NCI-H526 treated with DMSO at 0.1 percent for 48 hours (cell line): Measurements from ENCODE around the gene SENP7.
"Not testable (repeated sequence)": the region's sequence is repeated elsewhere in the genome, so short reads cannot be mapped to it uniquely, and the experiment has no call there.

Experiments used
- DNase-seq: peaks from one replicate; lab custom pipeline; 2025; lab: John Stamatoyannopoulos, UW

SENP7 gene

GRCh38 chr3:101329016-101329673 is 183.9 kb downstream of the SENP7 start:
- DNase-seq = no peak

DNA sequence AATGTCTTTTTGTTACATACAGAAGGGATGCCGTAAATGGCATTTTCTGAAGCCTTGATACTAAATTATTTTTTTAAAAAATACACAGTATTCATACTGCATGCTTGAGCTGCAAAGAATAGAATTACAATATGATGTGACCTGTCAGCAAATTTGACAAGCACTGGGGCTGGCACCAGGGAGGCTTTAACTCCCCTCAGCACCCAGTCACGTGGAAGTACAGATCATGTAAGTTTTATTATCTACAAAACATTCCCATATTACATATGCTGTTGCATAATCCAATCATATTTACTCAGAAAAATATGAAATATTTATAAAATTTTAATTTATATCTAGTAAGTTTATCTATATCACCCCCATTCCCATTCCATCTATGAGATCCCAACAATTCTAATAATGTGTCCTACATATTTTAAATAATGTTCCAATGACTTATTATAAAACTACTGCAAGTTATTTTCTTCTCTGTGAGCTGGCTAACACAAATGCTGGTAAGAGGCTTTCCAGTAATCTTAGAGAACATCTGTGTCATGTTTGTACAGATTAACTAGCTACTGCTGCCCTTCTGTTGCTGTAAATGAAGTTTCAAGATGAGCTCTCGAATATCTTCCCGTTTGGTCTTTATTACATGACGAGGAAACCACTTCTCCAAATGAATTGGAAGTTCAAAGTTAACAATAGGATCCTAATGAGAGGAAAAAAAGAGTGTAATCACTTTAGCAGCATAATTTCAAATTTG is 187.4 kb downstream of the SENP7 start:
- DNase-seq = no peak

- no peak for DNase-seq
These were observed 192.5 kb downstream of the SENP7 start, which contains the start of gene IMPG2 for GRCh38 chr3:101320475-101320874. IMPG2 (minus strand) TSS chr3:101320575; CDS start chr3:101320372, 203 bp downstream.

GRCh38 chr3:101319531-101319930 is 193.5 kb downstream of the SENP7 start:
- no peak for DNase-seq

GRCh38 chr3:101312545-101312944 is 200.5 kb downstream of the SENP7 start:
- DNase-seq = no peak

DNA sequence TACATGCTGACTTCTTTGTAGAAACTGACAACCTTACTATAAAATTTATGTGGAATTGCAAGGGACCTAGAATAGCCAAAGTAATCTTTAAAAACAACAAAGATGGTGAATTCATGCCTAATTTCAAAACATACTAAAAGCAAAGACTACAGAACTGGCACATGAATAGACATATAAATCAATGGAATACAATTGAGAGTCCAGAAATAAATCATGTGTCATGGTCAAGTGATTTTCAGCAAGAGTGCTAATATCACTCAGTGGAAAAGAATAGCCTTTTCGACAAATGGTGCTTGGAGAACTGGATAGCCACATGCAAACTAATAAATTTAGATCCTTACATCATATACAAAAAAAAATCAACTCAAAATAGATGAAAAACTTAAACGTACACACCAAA is 201.3 kb downstream of the SENP7 start:
- no peak for DNase-seq

- DNase-seq = no peak
These were observed 202.0 kb downstream of the SENP7 start for GRCh38 chr3:101310978-101311375.

DNA sequence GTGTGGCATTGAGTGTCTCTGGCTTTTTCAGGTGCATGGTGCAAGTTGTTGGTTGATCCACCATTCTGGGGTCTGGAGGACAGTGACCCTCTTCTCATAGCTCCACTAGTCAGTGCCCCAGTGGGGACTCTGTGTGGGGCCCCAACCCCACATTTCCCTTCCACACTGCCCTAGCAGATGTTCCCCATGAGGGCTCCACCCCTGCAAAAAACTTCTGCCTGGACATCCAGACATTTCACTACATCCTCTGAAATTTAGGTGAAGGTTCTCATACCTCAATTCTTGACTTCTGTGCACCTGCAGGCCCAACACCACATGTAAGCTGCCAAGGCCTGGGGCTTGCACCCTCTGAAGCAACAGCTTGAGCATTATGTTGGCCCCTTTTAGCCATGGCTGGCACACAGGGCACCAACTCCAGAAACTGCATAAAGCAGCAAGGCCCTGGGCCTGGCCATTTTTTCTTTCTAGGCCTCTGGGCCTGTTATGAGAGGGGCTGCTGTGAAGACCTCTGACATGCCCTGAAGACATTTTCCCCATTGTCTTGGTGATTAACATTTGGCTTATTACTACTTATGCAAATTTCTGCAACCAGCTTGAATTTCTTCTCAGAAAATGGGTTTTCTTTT is 204.8 kb downstream of the SENP7 start:
- not testable (repeated sequence) for DNase-seq

- no peak for DNase-seq
These were observed 209.2 kb downstream of the SENP7 start for GRCh38 chr3:101303836-101304235.

DNA sequence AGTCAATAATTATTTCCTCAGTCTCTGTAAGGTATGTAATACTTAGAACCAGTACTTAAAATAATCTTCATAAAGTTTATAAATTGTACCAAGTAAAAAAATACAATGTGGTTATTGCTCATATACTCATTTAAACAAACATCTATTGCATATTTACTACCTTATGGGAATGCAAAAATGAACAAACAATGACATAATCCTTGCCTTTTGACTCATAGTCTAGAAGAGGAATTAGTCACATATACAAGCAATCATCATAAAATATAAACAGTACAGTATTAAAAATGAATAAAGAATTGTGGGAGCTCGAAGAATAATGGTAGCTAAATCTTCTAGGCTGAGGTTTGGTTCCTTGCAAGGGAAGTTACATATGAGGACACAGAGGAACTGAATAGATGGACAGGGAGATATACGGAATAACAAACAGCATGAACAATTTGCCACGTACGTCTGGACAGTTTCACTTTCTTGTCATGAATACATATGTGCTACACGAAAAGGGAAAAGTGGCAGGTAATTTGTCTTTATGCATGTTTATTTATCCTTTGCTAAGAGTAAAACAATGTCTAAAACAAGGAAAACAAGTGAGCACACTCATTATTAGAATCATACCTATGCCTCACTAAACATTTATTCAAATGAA is 209.8 kb downstream of the SENP7 start:
- no peak for DNase-seq

GRCh38 chr3:101300073-101300472 is 212.9 kb downstream of the SENP7 start:
- no peak for DNase-seq

GRCh38 chr3:101292027-101292426 is 221.0 kb downstream of the SENP7 start:
- DNase-seq = no peak

GRCh38 chr3:101288294-101288693 is 224.7 kb downstream of the SENP7 start:
- no peak for DNase-seq

DNA sequence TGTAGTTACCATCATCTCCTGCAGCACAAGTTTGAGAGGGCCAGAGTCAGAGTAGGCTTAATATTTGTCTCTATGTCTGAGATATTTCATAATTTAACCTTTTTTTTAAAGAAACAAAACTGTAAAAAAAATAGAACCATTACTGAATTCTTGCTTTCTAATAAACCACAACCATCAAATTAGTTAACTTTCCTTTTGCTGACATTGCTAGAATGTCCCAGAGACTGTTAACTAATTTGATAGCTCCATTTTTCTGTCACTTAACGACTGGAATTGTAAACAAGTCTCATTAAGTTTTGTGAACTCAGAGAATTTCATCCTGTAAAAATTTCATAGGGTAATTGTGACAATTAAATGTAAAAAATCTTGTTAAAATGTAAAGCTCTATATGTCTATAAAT is 228.3 kb downstream of the SENP7 start:
- no peak for DNase-seq

DNA sequence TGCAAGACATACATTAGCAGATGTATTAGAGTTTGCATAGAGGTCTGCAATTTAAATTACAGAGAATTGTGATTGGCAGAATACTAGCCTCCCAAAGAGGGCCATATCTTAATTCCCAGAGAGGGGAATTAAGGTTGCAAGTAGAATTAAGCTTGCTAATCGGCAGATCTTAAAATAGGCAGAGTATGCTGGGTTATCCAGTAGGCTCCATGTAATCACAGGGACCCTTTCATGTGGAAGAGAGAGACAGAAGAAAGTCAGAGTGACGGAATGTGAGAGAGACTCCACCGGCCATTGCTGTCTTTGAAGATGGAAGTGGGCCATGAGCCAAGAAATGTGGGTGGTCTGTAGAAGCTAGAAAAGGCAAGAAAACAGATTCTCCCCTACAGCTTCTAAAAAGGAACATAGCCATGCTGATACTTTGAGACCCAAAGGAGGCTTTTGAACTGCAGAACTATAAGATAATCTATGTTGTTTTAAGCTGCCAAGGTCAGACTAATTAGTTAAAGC is 231.4 kb downstream of the SENP7 start:
- no peak for DNase-seq

DNA sequence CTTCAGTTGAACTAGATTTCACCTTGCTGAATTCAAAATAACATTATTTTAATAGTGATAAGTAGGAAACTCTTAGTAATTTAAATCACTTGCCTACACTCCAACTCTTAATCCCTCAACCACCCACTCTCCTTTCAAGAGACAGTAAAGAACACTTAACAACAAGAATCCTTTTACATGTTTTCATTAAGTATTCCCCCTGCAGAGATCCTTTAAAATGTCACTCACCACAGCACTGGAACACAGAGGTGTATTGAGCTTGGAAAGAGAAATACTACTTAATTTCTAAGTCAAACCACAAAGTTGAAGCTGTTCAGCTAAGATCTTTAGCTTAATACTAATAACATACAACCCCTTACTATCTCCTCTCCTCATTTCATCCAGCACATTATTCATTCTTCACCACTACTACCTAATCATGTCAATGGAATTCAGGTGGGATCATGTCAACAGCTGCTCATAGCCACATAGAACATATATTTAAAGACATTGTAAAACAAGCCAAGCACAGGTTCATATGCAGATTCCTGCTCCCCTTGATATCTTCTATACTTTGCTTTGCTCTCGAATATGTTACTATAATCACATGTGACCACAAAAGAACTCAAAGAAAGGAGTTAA is 233.1 kb downstream of the SENP7 start:
- DNase-seq = no peak

DNA sequence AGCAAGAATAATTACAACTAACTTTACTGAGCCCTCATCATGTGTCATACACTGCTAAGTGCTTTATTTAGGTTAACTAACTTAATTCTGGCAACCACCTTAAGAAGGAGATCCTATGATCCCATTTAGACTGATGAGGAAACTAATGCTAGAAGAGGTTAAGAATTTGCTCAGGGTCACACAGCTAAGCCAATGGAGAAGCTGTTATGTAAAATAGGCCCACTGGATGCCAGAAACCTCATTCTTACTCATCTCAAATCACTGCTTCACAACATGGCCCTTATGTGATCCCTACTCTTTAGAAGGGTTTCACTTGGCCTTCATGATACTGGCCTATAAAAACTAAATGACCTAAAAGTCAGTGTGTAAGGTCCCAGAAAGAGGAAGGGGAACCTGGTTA is 233.8 kb downstream of the SENP7 start:
- DNase-seq = no peak

DNA sequence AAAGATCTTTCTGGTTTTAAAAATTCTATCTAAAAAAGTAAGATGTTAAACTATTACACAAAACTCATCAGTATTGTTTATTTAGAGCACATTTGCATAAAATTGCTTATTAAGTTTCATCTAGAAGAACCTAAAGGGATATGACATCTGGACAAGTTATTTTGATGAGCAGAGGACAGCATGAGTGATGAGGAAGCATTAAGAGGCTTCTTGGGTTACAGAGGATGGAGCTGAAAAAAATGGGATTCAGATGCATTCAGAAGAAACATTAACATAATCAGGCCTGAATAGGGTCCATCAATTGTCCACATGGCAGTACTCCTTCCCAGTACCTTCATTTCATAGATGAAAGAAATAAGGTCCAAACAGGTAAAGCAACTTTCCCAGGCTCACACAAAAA is 234.3 kb downstream of the SENP7 start:
- DNase-seq = no peak
